HG03378 (cell line): ENCODE results near the gene CDH2.
"Not testable (repeated sequence)": the region's sequence is repeated elsewhere in the genome, so short reads cannot be mapped to it uniquely, and the experiment has no call there.

Experiments
- ATAC-seq: cut with Tn5 transposase; IDR thresholded peaks from one replicate; pipeline ENCODE4 v1.9.1; 2021; ENCODE audit warnings: mild to moderate bottlenecking, moderate library complexity; ENCODE audit not compliant: unreplicated experiment

The CDH2 gene

GRCh38 chr18:27931535-27931934 lies 245.4 kb downstream of the CDH2 start:
- ATAC-seq: no peak

- ATAC-seq: no peak
These were observed 254.2 kb downstream of the CDH2 start for GRCh38 chr18:27922780-27923179.

- no peak for ATAC-seq
These were observed 254.8 kb downstream of the CDH2 start for GRCh38 chr18:27921904-27922751.

GRCh38 chr18:27921392-27921791 lies 255.5 kb downstream of the CDH2 start:
- ATAC-seq: no peak

GRCh38 chr18:27920836-27921235 lies 256.1 kb downstream of the CDH2 start:
- no peak for ATAC-seq

- ATAC-seq: not testable (repeated sequence)
These were observed 270.7 kb downstream of the CDH2 start for GRCh38 chr18:27906189-27906588.

- no peak for ATAC-seq
These were observed 273.0 kb downstream of the CDH2 start for GRCh38 chr18:27903906-27904305.

GRCh38 chr18:27901424-27902226 lies 275.3 kb downstream of the CDH2 start:
- no peak for ATAC-seq
